ENCODE data around the gene EMC8. TPM values are rescaled to one million over a fixed set of nuclear protein-coding genes. Genes with fewer than 3 reads are reported as not detected.
A peak's percentile ranks its signal among the peaks of the same experiment; 100 is the strongest.

Gene EMC8
- total RNA-seq, 2 experiments from 2014 or later, result 33.3 to 43.0 TPM

DNA sequence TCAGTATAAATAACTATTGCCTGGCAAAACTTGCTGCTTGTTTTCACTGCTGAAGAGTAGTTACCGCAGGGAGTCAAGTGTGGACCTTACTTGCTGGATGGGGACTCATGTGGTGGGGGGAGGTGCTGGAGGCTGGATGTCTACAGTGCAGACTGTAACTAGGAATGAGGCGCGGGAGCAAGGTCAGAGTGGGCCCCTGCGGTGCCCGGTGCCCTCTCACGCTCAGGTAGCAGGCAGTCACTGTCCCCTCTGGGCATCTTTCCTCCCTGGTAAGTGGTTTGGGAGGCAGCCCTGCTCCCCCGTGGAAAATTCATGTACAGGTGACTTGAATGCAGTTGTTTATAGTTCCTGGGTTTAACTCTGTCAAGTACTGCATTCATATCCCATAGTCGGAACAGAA lies 4.6 kb downstream of the EMC8 start:
- peaks cover 48% of the 10 kb centered on the region for H3K4me1 Mint-ChIP-seq (ENCODE audit: low read depth)
- POLR2A ChIA-PET, result no interaction called here
- no peaks in the 10 kb centered on the region for H3K9me3 Mint-ChIP-seq (ENCODE audit: insufficient read depth)
- no peak overlapping the region for H3K4me3 Mint-ChIP-seq
- H3K27me3 Mint-ChIP-seq (ENCODE audit: low read depth), result no peaks in the 10 kb centered on the region
- H3K36me3 Mint-ChIP-seq (ENCODE audit: low read depth), result peaks cover 50% of the 10 kb centered on the region
- no peak for ATAC-seq
- DNase-seq, result no peak
- CTCF ChIA-PET, result no interaction called here
- no peak overlapping the region for H3K27ac Mint-ChIP-seq

DNA sequence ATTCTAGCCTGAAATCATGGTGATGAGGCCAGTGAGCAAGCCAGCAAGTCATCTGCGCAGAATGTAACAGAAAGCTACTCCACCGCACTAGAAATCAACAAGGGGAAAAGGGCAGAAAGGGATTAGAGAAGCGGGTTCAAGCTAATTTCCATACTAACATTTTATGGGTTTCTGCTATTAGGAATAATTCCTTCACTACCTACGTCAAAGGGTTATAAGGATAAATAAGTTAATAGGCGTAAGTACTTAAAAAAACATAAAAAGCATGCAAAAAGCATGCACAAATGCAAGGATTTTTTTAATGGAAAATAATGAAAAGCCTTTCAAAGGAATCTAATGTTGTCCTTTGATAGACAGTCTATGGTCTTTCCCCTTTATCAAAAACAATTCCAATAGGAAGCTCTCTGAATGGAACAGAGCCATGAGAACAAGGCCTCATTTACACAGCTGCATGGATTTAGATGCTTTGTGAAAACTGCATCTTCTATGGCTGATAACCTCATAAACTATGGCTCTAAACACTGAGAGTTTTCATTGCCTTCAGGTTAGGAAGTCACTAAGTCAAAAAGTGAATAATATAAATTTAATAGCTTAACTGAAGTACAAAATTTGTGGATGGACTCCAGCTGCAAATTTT lies 5.6 kb downstream of the EMC8 start:
- DNase-seq (no peak), ATAC-seq (no peak)
- POLR2A ChIA-PET, result interaction anchor here (0.7 kb wide), 1 partner anchor 19 kb away, joined by 4 read pairs; no protein-coding TSS in a partner anchor
- peaks cover 50% of the 10 kb centered on the region for H3K4me1 Mint-ChIP-seq (ENCODE audit: low read depth)
- peaks cover 53% of the 10 kb centered on the region for H3K36me3 Mint-ChIP-seq (ENCODE audit: low read depth)
- H3K9me3 Mint-ChIP-seq (ENCODE audit: insufficient read depth), result no peaks in the 10 kb centered on the region
- H3K27me3 Mint-ChIP-seq (ENCODE audit: low read depth), result no peaks in the 10 kb centered on the region
- H3K4me3 Mint-ChIP-seq, result no peak overlapping the region
- no peak overlapping the region for H3K27ac Mint-ChIP-seq
- CTCF ChIA-PET, result interaction anchor here (1.1 kb wide), 1 partner anchor 222 kb away, joined by 3 read pairs; no protein-coding TSS in a partner anchor

DNA sequence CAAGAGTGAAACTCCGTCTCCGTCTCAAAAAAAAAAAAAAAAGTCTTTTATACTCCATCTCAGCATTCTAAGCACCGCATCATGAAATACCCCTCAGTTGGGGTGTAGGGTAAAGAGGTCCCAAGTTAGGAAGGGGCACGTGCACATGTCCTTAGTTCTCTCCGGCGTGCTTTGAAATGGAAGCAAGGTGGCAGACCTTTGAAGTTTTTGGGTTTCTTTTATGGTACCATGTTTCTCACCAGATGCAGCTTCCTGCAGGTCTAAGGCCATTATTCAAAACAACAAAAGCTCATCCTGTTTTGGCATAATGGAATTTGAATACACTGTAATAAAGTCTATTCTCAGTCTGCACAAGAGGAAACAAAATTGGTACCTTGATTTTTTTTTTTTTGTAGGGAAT lies 9.6 kb downstream of the EMC8 start:
- H3K4me3 Mint-ChIP-seq, result no peak overlapping the region
- ATAC-seq (no peak), DNase-seq (no peak)
- no peaks in the 10 kb centered on the region for H3K9me3 Mint-ChIP-seq (ENCODE audit: insufficient read depth)
- H3K4me1 Mint-ChIP-seq (ENCODE audit: low read depth), result peaks cover 23% of the 10 kb centered on the region
- peaks cover 47% of the 10 kb centered on the region for H3K36me3 Mint-ChIP-seq (ENCODE audit: low read depth)
- CTCF ChIA-PET, result interaction anchor here (1.1 kb wide), 1 partner anchor 30 kb away, joined by 3 read pairs; no protein-coding TSS in a partner anchor
- no peaks in the 10 kb centered on the region for H3K27me3 Mint-ChIP-seq (ENCODE audit: low read depth)
- POLR2A ChIA-PET, result no interaction called here
- H3K27ac Mint-ChIP-seq, result peak overlapping the region; percentile 47

DNA sequence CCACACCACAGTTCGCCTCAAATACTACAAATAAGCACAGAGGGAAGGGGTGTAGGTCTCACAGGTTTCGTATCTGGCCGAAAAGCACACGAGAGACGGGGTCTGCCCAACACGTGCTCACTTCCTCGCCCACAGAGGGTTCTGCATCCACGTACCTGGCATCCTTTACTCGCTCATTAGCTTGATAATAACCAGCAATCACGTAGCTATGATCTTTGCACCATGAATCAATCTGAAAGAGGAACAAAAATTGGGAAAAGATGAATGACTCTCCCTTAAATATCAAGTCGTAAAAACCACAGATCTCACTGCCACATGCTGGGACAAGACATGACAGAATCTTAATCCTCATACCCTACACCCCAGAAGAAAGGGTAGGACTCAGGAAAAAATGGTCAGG lies 10.5 kb downstream of the EMC8 start:
- ChIA-PET POLR2A (no interaction called here), CTCF (no interaction called here)
- ATAC-seq, result no peak
- Mint-ChIP-seq H3K4me1 (ENCODE audit: low read depth) (peaks cover 23% of the 10 kb centered on the region), H3K9me3 (ENCODE audit: insufficient read depth) (no peaks in the 10 kb centered on the region), H3K27me3 (ENCODE audit: low read depth) (no peaks in the 10 kb centered on the region), H3K4me3 (no peak overlapping the region), H3K27ac (no peak overlapping the region), H3K36me3 (ENCODE audit: low read depth) (peaks cover 42% of the 10 kb centered on the region)
- DNase-seq, result no peak

DNA sequence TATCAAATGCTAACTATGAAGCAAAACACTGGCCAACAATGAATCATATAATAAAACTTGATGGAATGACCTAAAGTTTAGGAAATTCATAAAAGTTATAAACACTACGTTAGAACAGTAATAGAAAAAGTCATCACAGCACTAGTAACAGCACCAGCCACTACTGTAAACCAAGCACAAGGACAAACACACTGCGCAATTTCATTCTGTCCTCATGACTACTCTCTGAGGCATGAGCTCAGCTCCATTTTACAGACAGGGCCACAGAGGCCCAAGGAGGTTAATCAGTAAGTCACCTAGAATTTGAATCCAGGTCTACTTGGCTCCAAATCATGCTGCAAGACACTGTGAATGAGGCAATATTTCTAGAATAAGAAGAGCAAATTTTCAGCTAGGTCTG lies 13.4 kb downstream of the EMC8 start:
- Mint-ChIP-seq H3K27ac (no peak overlapping the region), H3K9me3 (ENCODE audit: insufficient read depth) (no peaks in the 10 kb centered on the region), H3K36me3 (ENCODE audit: low read depth) (peaks cover 25% of the 10 kb centered on the region), H3K4me1 (ENCODE audit: low read depth) (peaks cover 13% of the 10 kb centered on the region), H3K27me3 (ENCODE audit: low read depth) (no peaks in the 10 kb centered on the region), H3K4me3 (no peak overlapping the region)
- POLR2A ChIA-PET, result no interaction called here
- ATAC-seq (no peak), DNase-seq (no peak)
- CTCF ChIA-PET, result no interaction called here

DNA sequence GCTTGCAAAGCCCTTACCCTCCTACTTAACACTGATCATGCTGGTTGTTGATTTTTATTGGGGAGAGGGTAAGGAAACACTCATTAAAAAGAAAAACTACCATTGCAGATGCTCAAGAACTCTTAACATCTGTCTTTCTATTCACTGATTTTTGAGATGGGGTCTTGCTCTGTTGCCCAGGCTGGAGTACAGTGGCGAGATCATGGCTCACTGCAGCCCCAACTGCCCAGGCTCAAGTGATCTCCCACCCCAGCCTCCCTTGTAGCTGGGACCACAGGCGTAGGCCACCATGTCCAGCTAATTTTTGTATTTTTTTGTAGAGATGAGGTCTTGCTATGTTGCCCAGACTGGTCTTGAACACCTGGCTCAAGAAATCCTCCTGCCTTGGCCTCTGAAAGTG lies 14.5 kb downstream of the EMC8 start:
- H3K9me3 Mint-ChIP-seq (ENCODE audit: insufficient read depth), result no peaks in the 10 kb centered on the region
- ATAC-seq (no peak), DNase-seq (no peak)
- peaks cover 29% of the 10 kb centered on the region for H3K36me3 Mint-ChIP-seq (ENCODE audit: low read depth)
- H3K4me1 Mint-ChIP-seq (ENCODE audit: low read depth), result peaks cover 2% of the 10 kb centered on the region
- ChIA-PET POLR2A (no interaction called here), CTCF (no interaction called here)
- H3K27me3 Mint-ChIP-seq (ENCODE audit: low read depth), result no peaks in the 10 kb centered on the region
- no peak overlapping the region for H3K27ac Mint-ChIP-seq
- H3K4me3 Mint-ChIP-seq, result no peak overlapping the region

DNA sequence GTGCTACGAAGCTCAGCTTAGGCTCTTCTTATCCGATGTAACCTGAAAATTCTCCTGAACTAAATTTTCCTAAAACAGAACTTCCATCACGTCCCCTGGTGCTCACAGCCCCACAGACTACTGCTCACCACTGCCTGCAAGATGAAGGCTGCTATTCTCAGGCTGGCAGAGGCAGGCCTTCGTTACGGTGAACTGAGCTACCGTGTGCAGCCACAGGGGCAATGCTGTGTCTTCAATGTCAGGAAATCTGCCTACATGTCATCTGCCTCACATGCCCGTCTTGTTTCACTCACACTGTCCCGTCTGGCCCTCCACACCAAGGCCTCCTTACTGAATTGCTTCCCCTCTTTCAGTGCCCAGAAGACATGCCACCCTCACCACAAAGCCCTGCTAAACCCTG lies 15.9 kb downstream of the EMC8 start:
- POLR2A ChIA-PET, result no interaction called here
- Mint-ChIP-seq H3K4me1 (ENCODE audit: low read depth) (peaks cover 7% of the 10 kb centered on the region), H3K4me3 (no peak overlapping the region), H3K9me3 (ENCODE audit: insufficient read depth) (no peaks in the 10 kb centered on the region), H3K36me3 (ENCODE audit: low read depth) (peaks cover 33% of the 10 kb centered on the region), H3K27ac (peak overlapping the region; percentile 44), H3K27me3 (ENCODE audit: low read depth) (no peaks in the 10 kb centered on the region)
- DNase-seq (no peak), ATAC-seq (no peak)
- CTCF ChIA-PET, result no interaction called here

DNA sequence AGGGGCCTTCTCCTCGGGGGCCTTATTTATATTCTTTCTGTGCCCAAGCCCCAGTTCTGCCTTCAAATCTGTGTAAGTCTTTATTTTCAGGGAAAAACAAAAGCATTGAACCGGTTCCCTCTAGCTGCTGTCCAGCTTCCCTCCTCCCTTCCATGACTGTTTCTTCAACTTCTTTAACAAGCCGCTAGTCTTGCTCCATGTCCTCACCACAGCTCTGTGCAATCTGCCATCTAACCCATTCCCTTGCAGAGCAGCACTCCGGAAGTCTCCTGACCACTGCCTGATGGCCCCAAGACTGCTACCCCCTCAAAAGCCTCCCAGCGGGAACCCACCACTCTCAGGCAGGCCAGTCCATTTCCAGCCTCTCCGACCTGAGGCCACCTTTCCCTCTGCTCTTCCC lies 16.9 kb downstream of the EMC8 start:
- H3K27ac Mint-ChIP-seq, result no peak overlapping the region
- peaks cover 7% of the 10 kb centered on the region for H3K4me1 Mint-ChIP-seq (ENCODE audit: low read depth)
- ChIA-PET CTCF (no interaction called here), POLR2A (no interaction called here)
- H3K27me3 Mint-ChIP-seq (ENCODE audit: low read depth), result no peaks in the 10 kb centered on the region
- H3K4me3 Mint-ChIP-seq, result no peak overlapping the region
- no peak for DNase-seq
- ATAC-seq, result no peak
- no peaks in the 10 kb centered on the region for H3K9me3 Mint-ChIP-seq (ENCODE audit: insufficient read depth)
- peaks cover 33% of the 10 kb centered on the region for H3K36me3 Mint-ChIP-seq (ENCODE audit: low read depth)

DNA sequence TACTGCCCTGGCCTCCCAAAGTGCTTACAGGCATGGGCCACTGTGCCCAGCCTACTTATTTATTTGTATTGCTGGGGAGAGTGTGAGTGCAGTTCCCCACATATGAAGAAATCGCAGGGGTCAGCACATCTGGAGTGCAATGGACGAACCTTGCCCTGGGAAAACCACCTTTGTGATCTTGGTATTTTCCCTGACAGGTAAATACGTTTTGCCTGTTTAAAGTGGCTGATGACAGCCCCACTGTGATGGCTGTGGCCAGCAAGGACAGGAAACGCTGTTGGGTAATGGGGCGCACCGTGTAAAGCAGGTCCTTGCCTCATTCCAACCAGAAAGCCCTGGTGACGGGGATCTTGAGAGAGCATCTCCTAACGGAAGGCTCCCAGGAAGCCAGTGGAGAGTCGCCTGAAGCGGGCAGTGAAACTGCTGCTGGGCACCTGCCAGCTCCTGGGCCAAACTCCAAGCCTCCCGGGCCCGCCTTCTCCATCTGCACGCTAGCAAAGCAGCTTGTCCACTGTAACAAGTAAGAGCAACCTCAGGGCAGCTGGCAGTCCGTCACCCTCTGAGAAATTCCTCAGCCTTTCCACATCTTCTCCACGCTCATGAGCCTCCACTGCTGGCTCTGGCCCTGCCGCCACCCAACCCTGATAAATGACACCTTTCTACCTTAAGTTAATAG lies 17.5 kb downstream of the EMC8 start:
- Mint-ChIP-seq H3K4me1 (ENCODE audit: low read depth) (peaks cover 7% of the 10 kb centered on the region), H3K4me3 (no peak overlapping the region), H3K27ac (no peak overlapping the region), H3K27me3 (ENCODE audit: low read depth) (no peaks in the 10 kb centered on the region), H3K36me3 (ENCODE audit: low read depth) (peaks cover 33% of the 10 kb centered on the region), H3K9me3 (ENCODE audit: insufficient read depth) (no peaks in the 10 kb centered on the region)
- no peak for ATAC-seq
- ChIA-PET CTCF (no interaction called here), POLR2A (no interaction called here)
- no peak for DNase-seq

DNA sequence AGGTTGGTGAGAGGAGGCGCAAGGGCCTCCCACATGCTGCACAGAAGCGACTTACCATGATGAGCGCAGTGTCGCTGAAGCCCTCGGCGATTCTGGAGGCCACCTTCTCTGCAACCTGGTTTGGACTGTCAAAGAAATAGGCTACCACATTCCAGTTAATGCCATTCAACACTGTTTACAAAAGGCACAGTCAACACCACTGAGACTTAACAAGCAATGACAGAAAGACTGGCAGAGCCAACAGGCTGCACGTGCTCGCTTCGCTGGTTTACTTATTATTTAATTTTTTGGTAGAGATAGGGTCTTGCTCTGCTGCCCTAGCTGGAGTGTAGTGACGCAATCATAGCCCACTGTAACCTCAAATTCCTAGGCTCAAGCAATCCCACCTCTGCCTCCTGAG lies 18.2 kb downstream of the EMC8 start:
- no peak overlapping the region for H3K27ac Mint-ChIP-seq
- ChIA-PET POLR2A (no interaction called here), CTCF (interaction anchor here (1.1 kb wide), 1 partner anchor 121 kb away, joined by 3 read pairs; no protein-coding TSS in a partner anchor)
- ATAC-seq, result no peak
- no peaks in the 10 kb centered on the region for H3K27me3 Mint-ChIP-seq (ENCODE audit: low read depth)
- no peaks in the 10 kb centered on the region for H3K9me3 Mint-ChIP-seq (ENCODE audit: insufficient read depth)
- H3K36me3 Mint-ChIP-seq (ENCODE audit: low read depth), result peaks cover 36% of the 10 kb centered on the region
- H3K4me1 Mint-ChIP-seq (ENCODE audit: low read depth), result peaks cover 7% of the 10 kb centered on the region
- no peak for DNase-seq
- no peak overlapping the region for H3K4me3 Mint-ChIP-seq

DNA sequence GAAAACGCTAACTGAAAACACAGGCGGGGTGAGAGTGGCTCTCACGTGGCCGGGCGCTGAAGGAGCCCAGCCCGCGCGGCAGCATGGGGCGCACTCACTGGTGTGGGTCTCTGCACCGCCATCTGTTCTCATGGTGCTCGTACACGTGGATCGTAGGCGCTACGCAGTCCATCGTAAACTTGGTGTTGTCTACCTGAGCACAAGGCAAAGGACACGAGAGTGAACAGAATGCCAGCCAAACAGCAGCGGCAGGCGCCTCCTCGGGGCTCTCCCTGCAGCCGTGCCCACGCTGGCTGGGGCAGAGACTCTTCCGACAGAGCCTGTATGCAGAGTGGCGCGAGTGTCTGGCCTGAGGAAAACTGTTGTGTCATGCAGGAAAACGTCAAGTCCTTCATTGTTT lies 19.1 kb downstream of the EMC8 start:
- H3K27ac Mint-ChIP-seq, result no peak overlapping the region
- CTCF ChIA-PET, result interaction anchor here (1.1 kb wide), 1 partner anchor 121 kb away, joined by 3 read pairs; no protein-coding TSS in a partner anchor
- H3K27me3 Mint-ChIP-seq (ENCODE audit: low read depth), result no peaks in the 10 kb centered on the region

DNA sequence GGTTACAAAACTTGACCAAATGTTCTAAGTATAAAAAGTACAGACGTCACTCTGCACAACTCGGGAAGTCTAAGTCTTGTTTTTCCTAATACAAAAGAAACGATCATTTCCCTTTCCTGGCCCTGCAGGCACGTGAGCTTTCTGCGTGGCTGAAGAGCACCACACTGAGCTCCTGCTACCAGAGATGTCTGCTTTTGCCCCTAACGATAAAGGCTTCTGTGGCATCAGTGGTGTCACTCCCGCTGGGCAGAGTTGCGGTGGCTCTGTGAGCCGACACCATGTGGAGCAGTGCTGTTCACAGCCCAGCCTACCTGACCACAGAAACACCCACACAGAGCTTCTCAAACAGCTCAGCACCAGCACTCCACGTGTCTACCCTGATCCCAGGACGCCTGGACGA lies 20.5 kb downstream of the EMC8 start:
- Mint-ChIP-seq H3K4me1 (ENCODE audit: low read depth) (peaks cover 7% of the 10 kb centered on the region), H3K4me3 (no peak overlapping the region), H3K27ac (no peak overlapping the region), H3K27me3 (ENCODE audit: low read depth) (no peaks in the 10 kb centered on the region), H3K9me3 (ENCODE audit: insufficient read depth) (no peaks in the 10 kb centered on the region), H3K36me3 (ENCODE audit: low read depth) (peaks cover 36% of the 10 kb centered on the region)
- POLR2A ChIA-PET, result no interaction called here
- ATAC-seq (no peak), DNase-seq (no peak)
- CTCF ChIA-PET, result interaction anchor here (1.1 kb wide), 2 partner anchors 19 to 163 kb away, joined by 4 read pairs; no protein-coding TSS in a partner anchor

More for the DNA sequence above, 19.1 kb downstream of the EMC8 start:
- ATAC-seq (no peak), DNase-seq (no peak)
- peaks cover 36% of the 10 kb centered on the region for H3K36me3 Mint-ChIP-seq (ENCODE audit: low read depth)
- no peaks in the 10 kb centered on the region for H3K9me3 Mint-ChIP-seq (ENCODE audit: insufficient read depth)
- H3K4me3 Mint-ChIP-seq, result no peak overlapping the region
- peaks cover 7% of the 10 kb centered on the region for H3K4me1 Mint-ChIP-seq (ENCODE audit: low read depth)
- POLR2A ChIA-PET, result no interaction called here

Measured in activated CD8-positive, alpha-beta T cell treated with anti-CD3 and anti-CD28 coated beads, Interleukin-2, amount 10 ng/mL, durations not matched to agents 7 days and 5 days (primary cell).